GM21723 (cell line): ENCODE results near the gene NGF.

Source experiments
- ATAC-seq: cut with Tn5 transposase; IDR thresholded peaks from one replicate; pipeline ENCODE4 v1.9.1; 2021; ENCODE audit warnings: mild to moderate bottlenecking, moderate library complexity; ENCODE audit not compliant: unreplicated experiment

Gene NGF

DNA sequence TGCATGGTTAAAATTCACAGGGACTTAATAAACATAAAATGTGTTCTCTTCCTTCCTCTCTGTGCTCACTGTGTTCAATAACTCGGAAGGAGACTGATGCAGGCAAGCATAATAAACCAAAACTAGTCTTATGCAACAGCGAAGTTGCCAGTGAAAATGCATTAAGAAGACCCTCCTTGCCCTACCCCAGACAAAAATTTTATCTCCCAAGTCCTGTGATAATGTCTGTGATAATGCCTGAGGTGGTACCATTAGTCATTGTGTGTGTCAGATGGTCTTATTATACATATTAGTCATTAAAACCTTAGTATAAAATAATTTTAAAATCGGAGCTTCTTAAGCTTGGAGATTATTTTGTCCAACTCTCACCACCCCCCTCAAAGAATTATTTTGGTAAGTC, 97.8 kb downstream of the NGF start:
- ATAC-seq = no peak

DNA sequence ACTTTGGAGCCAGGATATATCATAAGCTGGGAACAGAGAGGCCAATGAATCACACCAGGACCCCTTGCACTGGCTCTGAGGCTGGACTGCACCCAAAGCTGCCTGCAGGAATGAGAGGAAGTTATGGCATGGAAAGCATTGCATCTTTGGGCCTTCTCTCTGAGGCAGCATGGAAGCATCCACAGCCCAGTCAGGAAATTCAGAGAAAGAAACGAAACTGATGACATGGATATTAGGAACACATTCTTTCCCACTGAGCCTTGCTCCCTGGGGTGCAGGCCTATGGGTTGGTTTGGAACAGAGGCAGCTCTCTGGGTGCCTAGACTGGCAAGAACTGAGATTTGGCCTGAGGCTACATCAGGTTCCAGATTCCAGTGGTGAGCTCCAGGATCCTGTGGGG, 98.6 kb downstream of the NGF start:
- ATAC-seq = no peak

- no peak for ATAC-seq
Measured at GRCh38 chr1:115239148-115239422, 99.0 kb downstream of the NGF start.

GRCh38 chr1:115238336-115239147, 99.5 kb downstream of the NGF start:
- no peak for ATAC-seq

DNA sequence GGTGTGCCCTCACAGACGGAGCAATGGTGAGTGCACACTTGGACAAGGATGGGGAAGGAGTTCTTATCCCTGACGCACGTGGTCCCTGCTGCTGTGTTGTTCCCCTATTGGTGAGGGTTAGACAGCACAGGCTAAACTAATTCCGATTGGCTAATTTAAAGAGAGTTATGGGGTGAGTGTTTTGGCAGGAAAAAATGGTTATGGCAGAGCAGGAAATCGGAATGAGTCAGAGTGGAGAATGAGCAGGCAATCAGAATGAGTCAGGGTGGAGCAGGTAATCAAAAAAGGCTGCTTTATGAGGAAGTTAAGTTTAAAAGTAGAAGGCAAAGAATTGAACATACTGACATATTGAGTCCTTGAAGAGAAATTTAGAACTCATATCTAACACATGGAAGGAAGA, 100.5 kb downstream of the NGF start:
- ATAC-seq = no peak

DNA sequence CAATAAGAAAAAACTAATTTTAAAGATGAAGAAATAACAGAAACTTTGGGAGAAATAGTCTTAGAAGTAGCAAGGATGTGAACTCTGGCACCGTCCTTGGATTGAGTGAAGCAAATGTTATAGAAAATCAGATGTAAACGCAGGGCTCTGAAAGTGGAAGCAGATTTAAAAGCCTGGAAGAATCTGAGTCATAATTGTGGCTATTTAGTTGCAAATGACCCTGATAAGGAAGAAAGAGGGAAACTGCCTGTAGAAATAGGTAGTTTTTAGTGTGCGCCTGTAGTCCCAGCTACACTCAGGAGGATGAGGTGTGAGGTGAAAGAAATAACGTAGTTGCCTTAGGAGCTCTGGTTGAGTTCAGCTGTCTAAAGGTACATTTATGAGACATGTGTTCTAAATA, 101.0 kb downstream of the NGF start:
- ATAC-seq = no peak
